Right lobe of liver (tissue), 6 donors: ENCODE data around the gene TMEM174. TPM values are rescaled to one million over a fixed set of nuclear protein-coding genes. Genes with fewer than 3 reads are reported as not detected.

Experiments used
- ATAC-seq, 4 donors: fragments of 200-7000 bp; cut with Tn5 transposase; one replicate each; pipeline ENCODE4 v1.9.1; 2020; ENCODE audit warnings: mild to moderate bottlenecking in 4 of 4, moderate library complexity in 4 of 4
- DNase-seq, 3 donors: peaks; one replicate each; pipeline ENCODE4 v3.0.0-alpha.2; 2020
- H3K27ac ChIP-seq, 3 donors: fragments of 200-600 bp; one replicate each; pipeline ENCODE4 v1.8.0; 2022
- H3K27me3 ChIP-seq, 2 donors: fragments of 200-600 bp; one replicate each; pipeline ENCODE4 v1.8.0; 2022
- H3K36me3 ChIP-seq, 4 donors: fragments of 200-600 bp; sonication (generic) in 1 of 4; one replicate each; pipeline versions ENCODE4 v1.5.1 to v1.8.0; 2017 to 2022; ENCODE audit warnings: control low read depth in 1 of 4
- H3K4me1 ChIP-seq, 4 donors: fragments of 200-600 bp; sonication (generic) in 1 of 4; one replicate each; pipeline versions ENCODE4 v1.5.1 to v1.8.0; 2017 to 2022; ENCODE audit warnings: control low read depth in 1 of 4
- H3K4me3 ChIP-seq, 3 donors: fragments of 200-600 bp; one replicate each; pipeline ENCODE4 v1.8.0; 2022
- H3K9me3 ChIP-seq, 4 donors: fragments of 200-600 bp; sonication (generic) in 1 of 4; one replicate each; pipeline versions ENCODE4 v1.5.1 to v1.8.0; 2017 to 2022; ENCODE audit warnings: control low read depth in 1 of 4
- CTCF ChIP-seq, 4 donors: fragments of 200-600 bp in 3 of 4; fragments of 450-650 bp in 1 of 4; IDR thresholded peaks; one replicate each; pipeline versions ENCODE4 v1.5.1 to v1.8.0; 2016 to 2022; ENCODE audit warnings: antibody characterized with exemption in 4 of 4, mild to moderate bottlenecking in 2 of 4
- POLR2A ChIP-seq: fragments of 450-650 bp; IDR thresholded peaks from one replicate; pipeline ENCODE4 v1.6.1; 2017; ENCODE audit warnings: antibody characterized with exemption, mild to moderate bottlenecking
- WGBS: methylation state at CpG from one replicate; pipeline ENCODE4 v1.1.6; 2018; ENCODE audit warnings: low coverage, low lambda C conversion rate; ENCODE audit not compliant: insufficient coverage; ENCODE audit errors: missing lambda C conversion rate; 5-methylcytosine and 5-hydroxymethylcytosine counted together
- intact Hi-C, 2 donors: fragments of 100-400 bp; cut with DNase I; formaldehyde crosslinking; loops; one replicate each; pipeline versions ENCODE4 v1.11.2 to v1.14.1; 2022
- total RNA-seq, 6 experiments: library from RNA; depleted of rRNA in 2 of 6; stranded (reverse); fragments of >200 nt in 2 of 6; fragmentation: NEBNext Ultra II Directional in 3 of 6; extraction: Animal tissue kit (Norgen Biotek cat#: 25700) in 3 of 6; gene quantifications; one replicate each; pipeline versions ENCODE4 v1.1.0 to v1.2.4, GENCODE V29; 2016 to 2023
- donor health status: DM: no; HTN: yes; CAD: no.
- donor health status: DM: no; HTN: no; CAD: no.
- donor health status: DM: no; HTN: no; CAD: no.
- donor health status: DM: no; HTN: yes; CAD: no.
- donor health status: DM: no; HTN: yes; CAD: no.

Gene TMEM174
- total RNA-seq, 6 experiments from 2014 or later = not detected

- H3K4me1 ChIP-seq = no peaks in the 10 kb centered on the region
- TF ChIP-seq POLR2A (no peak), CTCF (IDR thresholded peaks at IDR 0.05) (no peak)
- 57% methylated on average over 5 of the region's 5 CpGs for WGBS
Measured at GRCh38 chr5:73151766-73152410, 21.1 kb upstream of the TMEM174 start.

GRCh38 chr5:73152411-73153388 lies 20.3 kb upstream of the TMEM174 start:
- WGBS = 54% methylated on average over 8 of the region's 14 CpGs
- DNase-seq (no peak), ATAC-seq (peak; percentile 65 to 84 (median 70))
- Histone ChIP-seq H3K36me3 (no peaks in the 10 kb centered on the region), H3K4me1 (no peaks in the 10 kb centered on the region), H3K27ac (no peak overlapping the region), H3K27me3 (no peaks in the 10 kb centered on the region), H3K4me3 (no peak overlapping the region), H3K9me3 (no peaks in the 10 kb centered on the region)
- TF ChIP-seq POLR2A = no peak
- peak; percentile 27 to 48 (median 33) for TF ChIP-seq CTCF (IDR thresholded peaks at IDR 0.05)
- intact Hi-C loops = loop anchor here in 1 of 2 donors (10.0 kb wide), 1 partner anchor 78 kb away; no protein-coding TSS in a partner anchor

More at GRCh38 chr5:73151766-73152410, 21.1 kb upstream of the TMEM174 start:
- intact Hi-C loops = loop anchor here in 1 of 2 donors (10.0 kb wide), 1 partner anchor 77 kb away; no protein-coding TSS in a partner anchor
- Histone ChIP-seq H3K4me3 (no peak overlapping the region), H3K27ac (no peak overlapping the region), H3K27me3 (no peaks in the 10 kb centered on the region), H3K9me3 (no peaks in the 10 kb centered on the region), H3K36me3 (no peaks in the 10 kb centered on the region)
- ATAC-seq (no peak), DNase-seq (no peak)

- DNase-seq (no peak), ATAC-seq (no peak)
- Histone ChIP-seq H3K9me3 (no peaks in the 10 kb centered on the region), H3K36me3 (no peaks in the 10 kb centered on the region), H3K4me1 (no peaks in the 10 kb centered on the region), H3K4me3 (no peak overlapping the region), H3K27me3 (no peaks in the 10 kb centered on the region), H3K27ac (no peak overlapping the region)
- TF ChIP-seq POLR2A (no peak), CTCF (IDR thresholded peaks at IDR 0.05) (no peak)
- intact Hi-C loops = loop anchor here in 1 of 2 donors (10.0 kb wide), 1 partner anchor 79 kb away; no protein-coding TSS in a partner anchor
- 45% methylated on average over 6 of the region's 7 CpGs for WGBS
Measured at GRCh38 chr5:73153513-73153912, 19.5 kb upstream of the TMEM174 start.

- no peak for ATAC-seq
- 68% methylated on average over 5 of the region's 5 CpGs for WGBS
Measured at GRCh38 chr5:73154208-73155006, 18.6 kb upstream of the TMEM174 start.

More at GRCh38 chr5:73154208-73155006, 18.6 kb upstream of the TMEM174 start:
- DNase-seq = no peak
- H3K27ac ChIP-seq = no peak overlapping the region
- no peak for TF ChIP-seq CTCF (IDR thresholded peaks at IDR 0.05)
- no peak for TF ChIP-seq POLR2A
- no peak overlapping the region for H3K4me3 ChIP-seq
- H3K4me1 ChIP-seq = no peaks in the 10 kb centered on the region
- no peaks in the 10 kb centered on the region for H3K36me3 ChIP-seq
- H3K27me3 ChIP-seq = no peaks in the 10 kb centered on the region
- intact Hi-C loops = loop anchor here in 1 of 2 donors (10.0 kb wide), 1 partner anchor 80 kb away; no protein-coding TSS in a partner anchor
- no peaks in the 10 kb centered on the region for H3K9me3 ChIP-seq
